Endodermal cell (in vitro differentiated cells): Measurements from ENCODE around the gene MICU1. TPM values are rescaled to one million over a fixed set of nuclear protein-coding genes. Genes with fewer than 3 reads are reported as not detected.
"Not testable (repeated sequence)": the region's sequence is repeated elsewhere in the genome, so short reads cannot be mapped to it uniquely, and the experiment has no call there.

Source experiments
- DNase-seq: peaks from one replicate; pipeline ENCODE4 v3.0.0-alpha.2; 2017
- H3K27ac ChIP-seq: 2 replicates; pipeline ENCODE4 v1.5.1; 2013; ENCODE audit warnings: mild to moderate bottlenecking, low read depth, low read length, moderate library complexity
- H3K27me3 ChIP-seq: 2 replicates; pipeline ENCODE4 v1.6.1; 2013; ENCODE audit warnings: mild to moderate bottlenecking, low read length, moderate library complexity; ENCODE audit not compliant: insufficient read depth, control insufficient read depth, poor library complexity, severe bottlenecking
- H3K36me3 ChIP-seq: 2 replicates; pipeline ENCODE4 v1.7.0; 2013; ENCODE audit warnings: mild to moderate bottlenecking, low read length, moderate library complexity; ENCODE audit not compliant: control insufficient read depth, insufficient read depth
- H3K4me1 ChIP-seq: one replicate; pipeline ENCODE4 v1.7.0; 2013; ENCODE audit warnings: low read length; ENCODE audit not compliant: control insufficient read depth, insufficient read depth
- H3K4me3 ChIP-seq: 2 replicates; pipeline ENCODE4 v1.5.1; 2013; ENCODE audit warnings: mild to moderate bottlenecking, low read length, moderate library complexity
- H3K9ac ChIP-seq: 2 replicates; pipeline ENCODE4 v1.6.1; 2013; ENCODE audit warnings: mild to moderate bottlenecking, low read length, moderate library complexity; ENCODE audit not compliant: poor library complexity, severe bottlenecking; ENCODE audit errors: extremely low read depth
- H3K9me3 ChIP-seq: 2 replicates; pipeline ENCODE4 v1.6.1; 2013; ENCODE audit warnings: mild to moderate bottlenecking, low read length, moderate library complexity; ENCODE audit not compliant: control insufficient read depth
- H3K27ac Mint-ChIP-seq: 2 replicates; pipeline ENCODE4 v1.8.0; 2020; ENCODE audit warnings: mixed read lengths
- H3K27me3 Mint-ChIP-seq: 2 replicates; pipeline ENCODE4 v1.8.0; 2021; ENCODE audit warnings: mild to moderate bottlenecking, mixed read lengths; ENCODE audit not compliant: insufficient read depth
- H3K36me3 Mint-ChIP-seq: 2 replicates; pipeline ENCODE4 v1.8.0; 2020; ENCODE audit warnings: low read depth, mixed read lengths
- H3K4me1 Mint-ChIP-seq: 2 replicates; pipeline ENCODE4 v1.8.0; 2020; ENCODE audit warnings: mixed read lengths
- H3K4me3 Mint-ChIP-seq: 2 replicates; pipeline ENCODE4 v1.8.0; 2020; ENCODE audit warnings: mild to moderate bottlenecking, moderate library complexity, mixed read lengths
- H3K9me3 Mint-ChIP-seq: 2 replicates; pipeline ENCODE4 v1.8.0; 2020; ENCODE audit warnings: mild to moderate bottlenecking, mixed read lengths
- WGBS, 2 experiments: methylation state at CpG; one replicate each; pipeline versions ENCODE4 v1.1.5 to v1.1.7; 2013; ENCODE audit warnings: missing lambda C conversion rate in 2 of 2, mixed read lengths in 1 of 2; ENCODE audit not compliant: insufficient coverage in 1 of 2, insufficient read length in 1 of 2; 5-methylcytosine and 5-hydroxymethylcytosine counted together
- total RNA-seq, 2 donors: library from RNA; stranded (reverse); fragmentation: NEBNext Ultra II Directional in 1 of 2; extraction: Animal tissue kit (Norgen Biotek cat#: 25700) in 1 of 2; gene quantifications; 2 replicates in 1 of 2; 3 replicates in 1 of 2; pipeline ENCODE4 v1.2.1, GENCODE V29; 2021
- TF ChIP-seq, protein P1 (sequence below): fragments of 200-600 bp; sonication (generic); conservative IDR thresholded peaks from 2 replicates; pipeline ENCODE4 v1.5.0; 2021; ENCODE audit warnings: antibody characterized with exemption, mild to moderate bottlenecking

MICU1 gene
- total RNA-seq, 2 donors from 2014 or later, result 41.9 to 54.9 TPM

DNA sequence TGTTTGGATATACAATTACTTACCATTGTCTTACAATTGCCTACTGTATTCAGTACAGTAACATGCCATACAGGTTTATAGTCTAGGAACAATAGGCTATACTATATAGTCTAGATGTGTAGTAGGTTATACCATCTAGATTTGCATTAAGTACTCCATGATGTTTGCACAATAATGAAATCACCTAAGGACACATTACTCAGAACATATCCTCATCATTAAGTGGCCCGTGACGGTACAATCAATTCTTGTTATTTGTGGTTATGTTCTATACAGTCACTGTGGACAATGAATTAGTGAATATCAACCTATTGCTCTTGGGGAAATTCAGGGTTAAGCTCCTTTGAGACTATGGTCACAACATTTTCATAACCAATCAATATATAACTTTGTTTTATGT, 75.6 kb downstream of the MICU1 start:
- no peaks in the 10 kb centered on the region for H3K9me3 Mint-ChIP-seq
- Histone ChIP-seq H3K36me3 (peaks cover 33% of the 10 kb centered on the region), H3K4me1 (peaks cover 5% of the 10 kb centered on the region), H3K27ac (no peak overlapping the region), H3K9ac (no peak overlapping the region), H3K9me3 (no peaks in the 10 kb centered on the region), H3K27me3 (no peaks in the 10 kb centered on the region), H3K4me3 (no peak overlapping the region)
- H3K27ac Mint-ChIP-seq, result no peak overlapping the region
- no peak overlapping the region for H3K4me3 Mint-ChIP-seq
- 93% methylated on average over 2 of the region's 2 CpGs; no CpG with 5 or more reads in 1 of the 2 experiments for WGBS, 2 experiments
- DNase-seq, result no peak
- H3K36me3 Mint-ChIP-seq, result peaks cover 40% of the 10 kb centered on the region
- TF ChIP-seq, protein P1, sequence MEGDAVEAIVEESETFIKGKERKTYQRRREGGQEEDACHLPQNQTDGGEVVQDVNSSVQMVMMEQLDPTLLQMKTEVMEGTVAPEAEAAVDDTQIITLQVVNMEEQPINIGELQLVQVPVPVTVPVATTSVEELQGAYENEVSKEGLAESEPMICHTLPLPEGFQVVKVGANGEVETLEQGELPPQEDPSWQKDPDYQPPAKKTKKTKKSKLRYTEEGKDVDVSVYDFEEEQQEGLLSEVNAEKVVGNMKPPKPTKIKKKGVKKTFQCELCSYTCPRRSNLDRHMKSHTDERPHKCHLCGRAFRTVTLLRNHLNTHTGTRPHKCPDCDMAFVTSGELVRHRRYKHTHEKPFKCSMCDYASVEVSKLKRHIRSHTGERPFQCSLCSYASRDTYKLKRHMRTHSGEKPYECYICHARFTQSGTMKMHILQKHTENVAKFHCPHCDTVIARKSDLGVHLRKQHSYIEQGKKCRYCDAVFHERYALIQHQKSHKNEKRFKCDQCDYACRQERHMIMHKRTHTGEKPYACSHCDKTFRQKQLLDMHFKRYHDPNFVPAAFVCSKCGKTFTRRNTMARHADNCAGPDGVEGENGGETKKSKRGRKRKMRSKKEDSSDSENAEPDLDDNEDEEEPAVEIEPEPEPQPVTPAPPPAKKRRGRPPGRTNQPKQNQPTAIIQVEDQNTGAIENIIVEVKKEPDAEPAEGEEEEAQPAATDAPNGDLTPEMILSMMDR, result no peak
- no peaks in the 10 kb centered on the region for H3K27me3 Mint-ChIP-seq
- H3K4me1 Mint-ChIP-seq, result peaks cover 12% of the 10 kb centered on the region

DNA sequence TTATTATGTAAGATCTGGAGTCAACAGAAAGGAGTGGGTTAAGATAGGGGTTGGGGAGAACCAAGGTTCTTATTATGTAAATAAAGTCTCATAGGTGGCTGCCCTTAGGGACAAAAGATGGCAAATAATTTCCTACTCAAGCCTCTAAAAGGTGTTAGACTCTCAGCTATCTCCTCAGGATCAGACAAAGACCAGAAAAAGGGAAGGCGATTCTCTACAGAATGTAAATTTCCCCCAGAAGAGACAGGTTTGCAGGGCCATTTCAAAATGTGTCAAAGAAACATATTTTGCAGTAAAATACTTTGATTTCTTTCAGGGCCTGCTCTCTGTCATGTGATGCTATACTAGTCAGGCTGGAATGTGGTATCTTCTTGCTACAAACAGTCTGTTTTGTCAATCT, 80.3 kb downstream of the MICU1 start:
- TF ChIP-seq, protein P1, result no peak
- Histone ChIP-seq H3K4me3 (peak overlapping the region; percentile 72), H3K27ac (no peak overlapping the region), H3K9me3 (peaks cover 43% of the 10 kb centered on the region), H3K36me3 (peaks cover 62% of the 10 kb centered on the region), H3K4me1 (peaks cover 5% of the 10 kb centered on the region), H3K9ac (peak overlapping the region; percentile 22), H3K27me3 (no peaks in the 10 kb centered on the region)
- no peak overlapping the region for H3K4me3 Mint-ChIP-seq
- peaks cover 37% of the 10 kb centered on the region for H3K9me3 Mint-ChIP-seq
- H3K4me1 Mint-ChIP-seq, result peaks cover 20% of the 10 kb centered on the region
- 27% methylated on average over 1 of the region's 1 CpG; no CpG with 5 or more reads in 1 of the 2 experiments for whole genome bisulfite sequencing, 2 experiments
- H3K27me3 Mint-ChIP-seq, result no peaks in the 10 kb centered on the region
- no peak for DNase-seq
- peaks cover 77% of the 10 kb centered on the region for H3K36me3 Mint-ChIP-seq
- H3K27ac Mint-ChIP-seq, result peak overlapping the region; percentile 28

DNA sequence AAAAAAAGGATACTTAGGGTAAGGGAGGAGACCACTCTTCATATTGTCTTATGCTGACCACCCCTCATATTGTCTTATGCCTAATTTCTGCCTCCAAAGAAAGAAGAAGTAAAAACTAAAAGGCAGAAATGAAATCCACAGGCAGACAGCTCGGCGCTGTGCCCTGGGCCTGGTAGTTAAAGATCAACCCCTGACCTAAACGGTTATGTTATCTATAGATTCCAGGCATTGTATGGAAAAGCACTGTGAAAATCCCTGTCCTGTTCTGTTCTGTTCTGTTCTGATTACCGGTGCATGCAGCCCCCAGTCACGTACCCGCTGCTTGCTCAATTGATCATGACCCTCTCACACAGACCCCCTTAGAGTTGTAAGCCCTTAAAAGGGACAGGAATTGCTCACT, 82.0 kb downstream of the MICU1 start:
- H3K27ac Mint-ChIP-seq, result not testable (repeated sequence)
- peaks cover 73% of the 10 kb centered on the region for H3K36me3 Mint-ChIP-seq

DNA sequence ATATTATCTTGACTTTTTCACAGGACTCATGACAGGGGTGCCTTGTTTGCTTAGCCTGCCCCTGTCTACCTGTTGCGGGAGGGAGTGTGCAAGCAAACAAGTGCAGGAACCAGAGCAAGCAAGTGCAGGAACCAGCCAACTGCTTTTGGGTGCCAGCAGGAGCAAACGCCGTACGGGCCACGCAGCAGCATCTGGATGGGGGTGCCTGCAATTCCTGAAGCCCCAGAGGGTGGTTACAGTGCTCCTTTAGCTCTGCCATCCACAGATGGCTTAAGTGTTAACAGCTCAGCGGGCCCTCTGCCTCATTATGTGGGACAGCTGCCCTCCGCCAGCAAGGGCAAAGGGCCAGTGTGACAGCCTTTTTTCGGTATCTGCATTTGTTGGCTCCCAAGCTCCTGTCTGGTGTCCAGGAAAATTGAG, 83.5 kb downstream of the MICU1 start:
- Mint-ChIP-seq H3K4me1 (peaks cover 20% of the 10 kb centered on the region), H3K27me3 (no peaks in the 10 kb centered on the region), H3K9me3 (peaks cover 43% of the 10 kb centered on the region), H3K4me3 (no peak overlapping the region), H3K27ac (no peak overlapping the region), H3K36me3 (peaks cover 60% of the 10 kb centered on the region)
- no peak for DNase-seq
- Histone ChIP-seq H3K4me1 (peaks cover 5% of the 10 kb centered on the region), H3K4me3 (peak overlapping the region; percentile 44), H3K9ac (no peak overlapping the region), H3K36me3 (peaks cover 41% of the 10 kb centered on the region), H3K27ac (no peak overlapping the region), H3K9me3 (peaks cover 55% of the 10 kb centered on the region), H3K27me3 (no peaks in the 10 kb centered on the region)
- TF ChIP-seq, protein P1, result no peak
- WGBS, 2 experiments, result 94 to 96% methylated on average over 8 of the region's 8 CpGs

More for the DNA sequence above, 82.0 kb downstream of the MICU1 start:
- Mint-ChIP-seq H3K4me1 (peaks cover 20% of the 10 kb centered on the region), H3K9me3 (peaks cover 43% of the 10 kb centered on the region)
- WGBS, 2 experiments, result 96 to 100% methylated on average over 1 to 6 of the region's 6 CpGs
- H3K4me3 Mint-ChIP-seq, H3K27ac ChIP-seq, H3K27me3 ChIP-seq, H3K27me3 Mint-ChIP-seq, H3K9ac ChIP-seq, DNase-seq, H3K4me1 ChIP-seq: not testable (repeated sequence)
- Histone ChIP-seq H3K4me3 (peak overlapping the region; percentile 72), H3K36me3 (peaks cover 54% of the 10 kb centered on the region), H3K9me3 (peaks cover 55% of the 10 kb centered on the region)
